CD4-positive, alpha-beta memory T cell (primary cell): ENCODE data around the gene EPN1. TPM values are rescaled to one million over a fixed set of nuclear protein-coding genes. Genes with fewer than 3 reads are reported as not detected.

Source experiments
- CTCF ChIA-PET: fragments of 350-600 bp; sonication (Branson Sonifier 250); formaldehyde crosslinking; loops from one replicate; lab custom pipeline; 2021; ENCODE audit warnings: inconsistent platforms; ENCODE audit not compliant: partially characterized antibody; lab: Charles Lee
- POLR2A ChIA-PET: fragments of 350-600 bp; sonication (Branson Sonifier 250); formaldehyde crosslinking; loops from one replicate; lab custom pipeline; 2021; ENCODE audit not compliant: partially characterized antibody; lab: Charles Lee
- DNase-seq, 5 donors: peaks; one replicate each; pipeline versions ENCODE4 v3.0.0 to v3.0.0-alpha.2; 2020 to 2022; ENCODE audit warnings: mixed read lengths in 1 of 5
- H3K27ac ChIP-seq: one replicate; pipeline ENCODE4 v1.7.0; 2013; ENCODE audit warnings: low read depth, low read length
- H3K27me3 ChIP-seq: 2 replicates; pipeline ENCODE4 v1.7.0; 2013; ENCODE audit warnings: mild to moderate bottlenecking, low read length, moderate library complexity; ENCODE audit not compliant: insufficient read depth
- H3K36me3 ChIP-seq: 2 replicates; pipeline ENCODE4 v1.7.0; 2013; ENCODE audit warnings: mild to moderate bottlenecking, low read length, moderate library complexity; ENCODE audit not compliant: insufficient read depth
- H3K4me1 ChIP-seq: 2 replicates; pipeline ENCODE4 v1.7.0; 2013; ENCODE audit warnings: mild to moderate bottlenecking, low read length, moderate library complexity; ENCODE audit not compliant: insufficient read depth
- H3K4me3 ChIP-seq, 2 donors: one replicate each; pipeline ENCODE4 v1.7.0; 2013; ENCODE audit warnings: low read length in 2 of 2, mild to moderate bottlenecking in 1 of 2
- H3K9me3 ChIP-seq, 2 donors: one replicate each; pipeline ENCODE4 v1.7.0; 2013; ENCODE audit warnings: low read length in 2 of 2, control low read depth in 1 of 2; ENCODE audit not compliant: control insufficient read depth in 1 of 2
- H3K27ac Mint-ChIP-seq, 7 donors: one replicate each; pipeline ENCODE4 v1.8.0; 2020 to 2021; ENCODE audit warnings: mixed read lengths in 7 of 7, mild to moderate bottlenecking in 6 of 7, inconsistent platforms in 3 of 7, moderate library complexity in 3 of 7
- H3K27me3 Mint-ChIP-seq, 2 donors: one replicate each; pipeline ENCODE4 v1.8.0; 2020 to 2021; ENCODE audit warnings: mixed read lengths in 2 of 2
- H3K36me3 Mint-ChIP-seq, 2 donors: one replicate each; pipeline ENCODE4 v1.8.0; 2020 to 2021; ENCODE audit warnings: mixed read lengths in 2 of 2, inconsistent platforms in 1 of 2, mild to moderate bottlenecking in 1 of 2
- H3K4me1 Mint-ChIP-seq, 4 donors: one replicate each; pipeline ENCODE4 v1.8.0; 2020 to 2021; ENCODE audit warnings: mixed read lengths in 4 of 4, mild to moderate bottlenecking in 1 of 4
- H3K4me3 Mint-ChIP-seq, 8 donors: one replicate each; pipeline ENCODE4 v1.8.0; 2020 to 2021; ENCODE audit warnings: mixed read lengths in 8 of 8, mild to moderate bottlenecking in 7 of 8, moderate library complexity in 6 of 8, inconsistent platforms in 3 of 8
- H3K9me3 Mint-ChIP-seq, 8 donors: one replicate each; pipeline ENCODE4 v1.8.0; 2020 to 2021; ENCODE audit warnings: mixed read lengths in 8 of 8, mild to moderate bottlenecking in 5 of 8, inconsistent platforms in 3 of 8, moderate library complexity in 1 of 8
- intact Hi-C: fragments of 100-400 bp; cut with micrococcal nuclease; formaldehyde crosslinking; loops from one replicate; pipeline ENCODE4 v1.15.1; 2023
- polyA plus RNA-seq, 2 donors: library from polyadenylated mRNA; unstranded; fragments of 300-500 nt; fragmentation: Illumina TruSeq; gene quantifications; one replicate each; pipeline ENCODE4 v1.2.3, GENCODE V29; 2021
- total RNA-seq, 2 experiments: library from RNA; stranded (reverse); gene quantifications; one replicate each; pipeline ENCODE4 v1.2.3, GENCODE V29; 2021

Gene EPN1
- total RNA-seq: 10 to 100 TPM; 53.9 to 56.9 TPM
- 10 to 100 TPM in 1 of 2 donors, 1 to 10 TPM in 1; 3.9 to 15.6 TPM for polyA plus RNA-seq

DNA sequence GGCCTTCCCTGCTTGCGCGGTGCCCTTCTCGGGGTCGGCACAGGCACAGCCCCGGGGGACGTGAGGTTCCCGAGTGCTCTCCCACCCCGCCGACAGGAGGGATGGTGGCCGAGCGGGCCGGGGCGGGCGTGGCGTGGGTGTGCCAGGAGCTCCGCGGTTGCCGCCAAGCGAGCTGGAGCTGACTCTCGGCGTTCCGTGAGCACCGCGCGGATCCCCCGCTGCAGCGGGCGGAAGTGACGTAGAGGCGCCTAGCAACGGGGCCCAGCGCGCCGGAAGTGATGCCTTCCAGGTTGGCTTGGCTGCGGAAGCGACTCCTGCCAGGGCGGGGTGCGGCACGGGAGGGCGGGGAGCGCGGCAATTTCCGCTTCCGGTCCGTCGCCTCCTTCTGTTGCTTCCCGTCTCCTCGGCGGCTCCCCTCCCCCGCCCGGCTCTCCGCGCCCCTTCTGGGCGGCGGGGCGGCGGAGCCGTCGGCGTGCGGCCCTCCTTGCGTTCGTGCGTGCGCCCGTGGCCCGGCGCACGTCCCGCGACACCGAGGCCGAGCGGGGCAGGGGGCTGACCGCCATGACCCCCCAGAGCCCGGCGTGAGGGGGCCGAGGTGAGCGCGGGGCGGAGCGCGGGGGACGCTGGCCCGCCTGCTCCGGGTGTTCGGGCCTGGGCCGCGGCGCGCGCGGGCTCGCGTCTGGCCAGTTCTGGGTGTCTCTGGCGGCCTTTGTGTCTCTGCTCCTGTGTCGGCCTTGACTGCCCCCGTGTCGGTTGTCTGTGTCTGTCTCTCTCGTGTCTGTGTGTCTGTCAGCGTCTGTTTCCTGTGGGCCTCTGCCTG is at the start of gene EPN1:
Gene EPN1 (plus strand): TSS at position 386 of the 820 bp plus-strand sequence. CDS start 3,402 bp downstream, outside the sequence.
- Histone ChIP-seq H3K9me3 (no peaks in the 10 kb centered on the region), H3K4me1 (peaks cover 63% of the 10 kb centered on the region), H3K36me3 (peaks cover 35% of the 10 kb centered on the region), H3K27me3 (no peaks in the 10 kb centered on the region), H3K4me3 (peak within 1 kb of the TSS; percentile 79 to 98), H3K27ac (peak within 1 kb of the TSS; percentile 94)
- Mint-ChIP-seq H3K27ac (peak within 1 kb of the TSS; percentile 94 to 100 (median 99)), H3K4me3 (peak within 1 kb of the TSS; percentile 94 to 100 (median 97)), H3K4me1 (peaks cover 32 to 74% (median 55%) of the 10 kb centered on the region in 4 donors), H3K27me3 (no peaks in the 10 kb centered on the region), H3K9me3 (peaks cover 0 to 1% (median 0%) of the 10 kb centered on the region in 8 donors), H3K36me3 (peaks cover 29 to 62% of the 10 kb centered on the region in 2 donors)
- intact Hi-C loops: loop anchor here (1.0 to 2.0 kb wide), 5 partner anchors 20 to 558 kb away; partner anchors contain the start of genes FIZ1, PPP1R12C, U2AF2 and ZNF581
- ChIA-PET CTCF (no interaction called here), POLR2A (interaction anchor here (0.7 to 2.3 kb wide), 5 partner anchors 18 to 42 kb away, joined by 3 to 17 read pairs (median 4); partner anchors contain the start of gene U2AF2)
- peak; percentile 94 to 98 (median 97) for DNase-seq

DNA sequence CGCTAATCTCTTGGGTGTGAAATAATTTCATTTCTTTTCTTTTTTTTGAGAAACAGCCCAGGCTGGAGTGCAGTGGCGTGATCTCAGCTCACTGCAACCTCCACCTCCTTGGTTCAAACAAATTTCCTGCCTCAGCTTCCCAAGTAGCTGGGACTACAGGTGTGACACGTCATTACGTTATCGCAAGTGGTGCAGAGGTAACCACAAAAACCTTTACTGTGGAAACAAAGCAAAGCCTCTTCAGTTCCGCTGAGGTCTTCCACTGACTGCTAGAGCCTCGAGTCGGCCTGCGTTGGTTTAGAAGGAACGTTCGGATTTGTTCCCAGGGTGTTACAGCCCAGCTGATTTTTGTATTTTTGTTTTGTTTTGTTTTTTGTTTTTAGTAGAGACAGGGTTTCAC is 48.7 kb upstream of the EPN1 start:
- H3K4me3 ChIP-seq: peak overlapping the region in 1 of 2 donors; percentile 7
- intact Hi-C loops: loop anchor here (1.0 to 10.0 kb wide), 2 partner anchors 46 to 242 kb away; partner anchors contain the start of genes RPL28, TMEM238 and ZNF579
- H3K4me3 Mint-ChIP-seq: peak overlapping the region; percentile 78 to 93 (median 84)

DNA sequence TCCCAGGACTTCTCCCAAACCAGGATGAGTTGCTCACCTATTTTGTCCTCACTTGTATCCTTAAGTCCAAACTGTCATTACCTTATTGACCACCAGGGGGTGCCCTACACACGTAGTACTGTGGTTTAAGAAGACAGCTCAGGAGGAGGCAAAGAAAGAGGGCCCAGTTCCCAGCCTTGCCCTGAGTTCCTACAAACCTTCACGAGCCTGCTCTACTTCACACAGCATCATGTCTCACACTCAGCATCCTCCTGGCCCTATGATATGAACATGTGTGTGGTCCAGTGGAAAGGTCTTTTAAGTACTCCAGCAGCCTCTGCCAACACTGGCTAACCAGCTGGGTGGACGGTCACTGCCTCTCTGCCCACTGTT is 42.6 kb upstream of the EPN1 start:
- POLR2A ChIA-PET: interaction anchor here (0.5 to 9.9 kb wide), 15 partner anchors 8 to 442 kb away, joined by 3 to 91 read pairs (median 5); partner anchors contain the start of genes FIZ1, U2AF2, ZNF524 and ZNF581
- no peaks in the 10 kb centered on the region for H3K27me3 ChIP-seq
- H3K9me3 ChIP-seq: no peaks in the 10 kb centered on the region
- intact Hi-C loops: loop anchor here (1.0 to 10.0 kb wide), 5 partner anchors 8 to 435 kb away; partner anchors contain the start of genes PPP6R1 and ZNF784
- DNase-seq: peak; percentile 85 to 95 (median 88)
- Mint-ChIP-seq H3K27ac (peak overlapping the region; percentile 69 to 98 (median 91)), H3K36me3 (peaks cover 4 to 19% of the 10 kb centered on the region in 2 donors), H3K4me1 (peaks cover 30 to 55% (median 43%) of the 10 kb centered on the region in 4 donors), H3K27me3 (no peaks in the 10 kb centered on the region), H3K9me3 (peaks cover 0 to 4% (median 0%) of the 10 kb centered on the region in 8 donors), H3K4me3 (peak overlapping the region; percentile 4 to 68 (median 52))
- H3K4me1 ChIP-seq: peaks cover 41% of the 10 kb centered on the region
- CTCF ChIA-PET: interaction anchor here (0.8 to 7.6 kb wide), 27 partner anchors 9 to 569 kb away, joined by 3 to 165 read pairs (median 10); partner anchors contain the start of genes FIZ1, ISOC2, RDH13 and TMEM238
- no peak overlapping the region for H3K27ac ChIP-seq
- H3K36me3 ChIP-seq: no peaks in the 10 kb centered on the region
- H3K4me3 ChIP-seq: no peak overlapping the region

More for the DNA sequence above, 48.7 kb upstream of the EPN1 start:
- no peaks in the 10 kb centered on the region for H3K27me3 ChIP-seq
- H3K36me3 ChIP-seq: no peaks in the 10 kb centered on the region
- CTCF ChIA-PET: interaction anchor here (0.8 to 9.1 kb wide), 18 partner anchors 9 to 485 kb away, joined by 3 to 94 read pairs (median 4); partner anchors contain the start of genes FIZ1, NAT14, ZNF524 and ZNF865
- H3K9me3 ChIP-seq: no peaks in the 10 kb centered on the region
- H3K27ac ChIP-seq: peak overlapping the region; percentile 61
- DNase-seq: peak; percentile 84 to 90 (median 85)
- H3K36me3 Mint-ChIP-seq: peaks cover 0 to 8% of the 10 kb centered on the region in 2 donors
- H3K27me3 Mint-ChIP-seq: no peaks in the 10 kb centered on the region
- peaks cover 25 to 43% (median 35%) of the 10 kb centered on the region in 4 donors for H3K4me1 Mint-ChIP-seq
- H3K9me3 Mint-ChIP-seq: no peaks in the 10 kb centered on the region
- peak overlapping the region; percentile 87 to 97 (median 97) for H3K27ac Mint-ChIP-seq
- POLR2A ChIA-PET: interaction anchor here (0.8 to 6.2 kb wide), 18 partner anchors 9 to 508 kb away, joined by 3 to 95 read pairs (median 6); partner anchors contain the start of genes FIZ1, ISOC2, KMT5C and PPP1R12C
- peaks cover 34% of the 10 kb centered on the region for H3K4me1 ChIP-seq

DNA sequence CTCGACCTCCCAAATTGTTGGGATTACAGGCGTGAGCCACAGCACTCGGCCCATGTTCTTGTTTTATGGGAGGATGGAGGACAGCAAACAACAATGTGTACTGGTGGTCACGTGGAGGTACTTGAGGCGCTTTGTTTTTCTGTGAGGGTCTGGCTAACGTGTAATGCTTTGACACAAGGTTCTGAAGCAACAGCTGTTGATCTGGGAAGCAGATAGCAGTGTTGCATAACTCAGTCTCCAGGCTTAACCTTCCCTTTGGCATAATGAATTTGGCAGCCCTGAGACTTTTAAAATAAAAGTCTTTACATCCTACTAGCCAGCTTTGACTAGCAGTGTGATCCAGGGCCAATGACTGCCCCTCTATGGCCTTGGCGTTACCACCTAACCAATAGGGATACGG is 41.2 kb upstream of the EPN1 start:
- ChIA-PET CTCF (interaction anchor here (0.7 to 7.6 kb wide), 21 partner anchors 9 to 545 kb away, joined by 3 to 165 read pairs (median 11); partner anchors contain the start of genes FIZ1, ISOC2, U2AF2 and ZNF524), POLR2A (interaction anchor here (1.2 to 9.9 kb wide), 11 partner anchors 8 to 547 kb away, joined by 3 to 91 read pairs (median 11); partner anchors contain the start of genes CCDC106, FIZ1, U2AF2 and UBE2S)
- peak in 1 of 5 donors; percentile 13 for DNase-seq
- H3K27ac ChIP-seq: peak overlapping the region; percentile 100
- no peaks in the 10 kb centered on the region for H3K27me3 ChIP-seq
- peaks cover 10 to 24% of the 10 kb centered on the region in 2 donors for H3K36me3 Mint-ChIP-seq
- H3K4me1 Mint-ChIP-seq: peaks cover 38 to 63% (median 49%) of the 10 kb centered on the region in 4 donors
- H3K9me3 ChIP-seq: no peaks in the 10 kb centered on the region
- peak overlapping the region; percentile 9 to 20 for H3K4me3 ChIP-seq
- peaks cover 0 to 4% (median 0%) of the 10 kb centered on the region in 8 donors for H3K9me3 Mint-ChIP-seq
- H3K27ac Mint-ChIP-seq: peak overlapping the region in 2 of 7 donors; percentile 98 to 100
- H3K4me3 Mint-ChIP-seq: peak overlapping the region in 2 of 8 donors; percentile 98 to 100
- no peaks in the 10 kb centered on the region for H3K36me3 ChIP-seq
- intact Hi-C loops: loop anchor here (1.0 to 10.0 kb wide), 4 partner anchors 41 to 433 kb away; partner anchors contain the start of genes EPN1, PPP6R1 and ZNF579
- peaks cover 48% of the 10 kb centered on the region for H3K4me1 ChIP-seq
- H3K27me3 Mint-ChIP-seq: no peaks in the 10 kb centered on the region

DNA sequence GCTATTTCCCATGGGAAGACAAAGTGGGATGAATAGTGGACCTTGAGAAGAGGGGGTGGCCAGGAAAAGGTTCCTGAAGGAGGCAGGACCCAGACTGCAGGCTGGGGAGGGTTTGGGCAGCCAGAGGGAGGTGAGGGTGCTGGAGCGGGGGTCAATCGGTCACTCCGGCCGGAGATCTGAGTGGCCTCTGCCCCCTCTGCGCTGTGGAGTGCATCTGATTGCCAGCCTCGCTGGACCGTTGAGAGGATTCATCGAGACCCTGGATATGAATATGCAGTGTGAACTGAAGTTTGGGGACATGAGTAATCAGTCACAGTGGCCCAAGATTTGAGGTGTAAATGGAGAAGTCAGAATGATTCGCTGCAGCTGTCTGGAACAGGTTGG is 39.7 kb upstream of the EPN1 start:
- H3K36me3 Mint-ChIP-seq: peaks cover 14 to 28% of the 10 kb centered on the region in 2 donors
- CTCF ChIA-PET: interaction anchor here (1.1 to 7.6 kb wide), 5 partner anchors 10 to 131 kb away, joined by 3 to 165 read pairs (median 6); no protein-coding TSS in a partner anchor

DNA sequence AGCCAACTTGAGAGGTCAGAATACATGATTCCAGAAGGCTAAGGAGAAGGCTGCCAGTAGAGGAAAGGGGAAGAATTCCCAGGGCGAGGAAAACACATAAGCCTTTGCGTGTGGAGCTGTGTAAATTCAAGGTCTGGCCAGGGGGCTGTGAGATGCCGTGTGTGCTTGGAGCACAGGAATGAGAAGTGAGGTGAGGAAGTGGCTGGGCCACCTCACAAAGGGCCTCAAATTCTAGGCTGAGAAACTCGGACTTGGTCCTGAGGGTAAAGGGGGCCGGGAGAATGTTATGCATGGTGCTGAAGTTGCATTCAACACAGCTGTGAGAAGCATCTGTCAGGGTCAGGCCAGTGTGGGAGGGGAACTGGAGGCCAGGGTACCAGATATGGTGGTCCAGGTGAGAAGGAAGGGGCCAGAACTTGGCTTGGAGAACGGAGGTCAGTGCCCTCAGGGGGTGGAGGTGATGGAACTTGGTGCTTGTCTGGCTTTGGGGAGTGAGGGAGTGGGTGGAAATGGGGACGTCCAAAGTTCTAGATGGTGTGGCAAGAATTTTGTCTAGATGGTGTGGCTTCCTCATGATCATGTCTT is 39.1 kb upstream of the EPN1 start:
- H3K27ac Mint-ChIP-seq: peak overlapping the region; percentile 98 to 100 (median 100)
- DNase-seq: peak in 1 of 5 donors; percentile 20
- POLR2A ChIA-PET: interaction anchor here (1.0 to 9.9 kb wide), 13 partner anchors 10 to 518 kb away, joined by 3 to 91 read pairs (median 5); partner anchors contain the start of genes CCDC106, FIZ1, PPP1R12C and PPP6R1

More for the DNA sequence above, 39.7 kb upstream of the EPN1 start:
- Mint-ChIP-seq H3K27ac (peak overlapping the region; percentile 98 to 100 (median 100)), H3K9me3 (peaks cover 0 to 4% (median 0%) of the 10 kb centered on the region in 8 donors), H3K4me1 (peaks cover 46 to 74% (median 58%) of the 10 kb centered on the region in 4 donors), H3K4me3 (peak overlapping the region; percentile 96 to 100 (median 100)), H3K27me3 (no peaks in the 10 kb centered on the region)
- POLR2A ChIA-PET: interaction anchor here (0.6 to 9.9 kb wide), 17 partner anchors 8 to 518 kb away, joined by 3 to 91 read pairs (median 6); partner anchors contain the start of genes CCDC106, FIZ1, ISOC2 and PPP1R12C
- no peaks in the 10 kb centered on the region for H3K27me3 ChIP-seq
- peak overlapping the region; percentile 86 to 99 for H3K4me3 ChIP-seq
- no peaks in the 10 kb centered on the region for H3K9me3 ChIP-seq
- H3K36me3 ChIP-seq: no peaks in the 10 kb centered on the region
- peaks cover 55% of the 10 kb centered on the region for H3K4me1 ChIP-seq
- intact Hi-C loops: loop anchor here (1.0 to 10.0 kb wide), 2 partner anchors 8 to 381 kb away; partner anchors contain the start of genes PPP6R1 and ZNF581
- DNase-seq: peak in 1 of 5 donors; percentile 57
- peak overlapping the region; percentile 100 for H3K27ac ChIP-seq

More for the DNA sequence above, 39.1 kb upstream of the EPN1 start:
- Mint-ChIP-seq H3K9me3 (peaks cover 0 to 4% (median 0%) of the 10 kb centered on the region in 8 donors), H3K4me1 (peaks cover 48 to 77% (median 60%) of the 10 kb centered on the region in 4 donors), H3K4me3 (peak overlapping the region; percentile 96 to 100 (median 100)), H3K36me3 (peaks cover 14 to 28% of the 10 kb centered on the region in 2 donors), H3K27me3 (no peaks in the 10 kb centered on the region)
- no peaks in the 10 kb centered on the region for H3K36me3 ChIP-seq
- H3K4me1 ChIP-seq: peaks cover 59% of the 10 kb centered on the region
- CTCF ChIA-PET: interaction anchor here (1.1 to 3.8 kb wide), 6 partner anchors 10 to 169 kb away, joined by 4 to 17 read pairs (median 8); no protein-coding TSS in a partner anchor
- H3K4me3 ChIP-seq: peak overlapping the region; percentile 86 to 99
- H3K9me3 ChIP-seq: no peaks in the 10 kb centered on the region
- no peaks in the 10 kb centered on the region for H3K27me3 ChIP-seq
- H3K27ac ChIP-seq: peak overlapping the region; percentile 100
- intact Hi-C loops: loop anchor here (1.0 to 10.0 kb wide), 2 partner anchors 7 to 381 kb away; partner anchors contain the start of genes PPP6R1 and ZNF581
